ENCODE data around the gene PRKCE. TPM values are rescaled to one million over a fixed set of nuclear protein-coding genes. Genes with fewer than 3 reads are reported as not detected.

PRKCE gene
- total RNA-seq, 1 experiment from 2014 or later: 1.3 TPM

GRCh38 chr2:46200100-46200690 lies 548.7 kb downstream of the PRKCE start:
- peaks cover 0 to 6% of the 10 kb centered on the region in 2 experiments; a peak in 3 of 5 replicates for H3K9me3 Mint-ChIP-seq
- no peak overlapping the region for H3K4me3 Mint-ChIP-seq
- H3K14ac ChIP-seq (ENCODE audit: insufficient read depth, low read length): no peak overlapping the region
- peak overlapping the region in 1 of 3 experiments; percentile 44; a peak in 1 of 7 replicates for H3K27ac Mint-ChIP-seq
- no peaks in the 10 kb centered on the region for H3K4me1 ChIP-seq (ENCODE audit: insufficient read depth, low read length)
- peaks cover 2 to 3% of the 10 kb centered on the region in 2 experiments; a peak in 3 of 4 replicates for H3K4me1 Mint-ChIP-seq
- H4K91ac ChIP-seq (ENCODE audit: insufficient read length, low read depth, low read length): no peak overlapping the region
- no peak overlapping the region for H2BK12ac ChIP-seq (ENCODE audit: insufficient read length, low read depth, low read length)
- H3K27me3 ChIP-seq (ENCODE audit: insufficient read depth, low read length): no peaks in the 10 kb centered on the region
- H3K9me3 ChIP-seq (ENCODE audit: control insufficient read depth, low read depth, low read length): no peaks in the 10 kb centered on the region
- no peak overlapping the region for H2BK20ac ChIP-seq (ENCODE audit: low read depth, low read length, poor library complexity, severe bottlenecking)
- H2AFZ ChIP-seq (ENCODE audit: low read length): no peak overlapping the region
- H3K4ac ChIP-seq (ENCODE audit: low read depth, low read length): no peak overlapping the region
- H4K20me1 ChIP-seq (ENCODE audit: control insufficient read depth, insufficient read depth, insufficient read length): no peaks in the 10 kb centered on the region
- no peak overlapping the region for H4K8ac ChIP-seq (replicated peaks; ENCODE audit: insufficient read length, low read depth, low read length)
- H3K56ac ChIP-seq (ENCODE audit: insufficient read length, low read depth, low read length): no peak overlapping the region
- DNase-seq: no peak
- H3K27ac ChIP-seq (ENCODE audit: insufficient read length, low read depth, low read length): no peak overlapping the region
- no peak overlapping the region for H2BK5ac ChIP-seq (ENCODE audit: insufficient read length, low read length)
- H3K23ac ChIP-seq (ENCODE audit: insufficient read length, low read depth, low read length): no peak overlapping the region
- peaks cover 0 to 5% (median 0%) of the 10 kb centered on the region in 3 experiments; a peak in 3 of 7 replicates for H3K36me3 Mint-ChIP-seq (ENCODE audit: insufficient read depth in 1 of 3, low read depth in 3 of 3)
- no peaks in the 10 kb centered on the region for H3K23me2 ChIP-seq (ENCODE audit: insufficient read length, low read depth, low read length, poor library complexity, severe bottlenecking)
- no peak overlapping the region for H2AK5ac ChIP-seq (ENCODE audit: insufficient read length, low read length)
- TF ChIP-seq CTCF (conservative IDR thresholded peaks at IDR 0.05): no peak
- H3K4me2 ChIP-seq (ENCODE audit: insufficient read depth, insufficient read length, low read length): no peak overlapping the region
- no peak overlapping the region for H4K5ac ChIP-seq (ENCODE audit: insufficient read length, low read depth, low read length)
- no CpG with 5 or more reads among the region's 1 CpG for WGBS (ENCODE audit: extremely low coverage, insufficient read length, low lambda C conversion rate)
- H3K79me1 ChIP-seq (ENCODE audit: insufficient read depth, low read depth, low read length, poor library complexity, severe bottlenecking): no peaks in the 10 kb centered on the region
- H3K9ac ChIP-seq (ENCODE audit: extremely low read depth, insufficient read length, low read length): no peak overlapping the region
- no peaks in the 10 kb centered on the region for H3K79me2 ChIP-seq (ENCODE audit: insufficient read depth, low read length)
- no peak overlapping the region for H2BK15ac ChIP-seq (ENCODE audit: low read depth, low read length)
- peaks cover 2% of the 10 kb centered on the region for H3K27me3 Mint-ChIP-seq (ENCODE audit: low read depth)
- H3T11ph ChIP-seq (ENCODE audit: low read length): no peak overlapping the region
- no peak overlapping the region for H3K18ac ChIP-seq (ENCODE audit: insufficient read length, low read depth, low read length)
- no peak overlapping the region for H2BK120ac ChIP-seq (ENCODE audit: low read depth, low read length, poor library complexity, severe bottlenecking)
